Activated T-cell treated with anti-CD3 and anti-CD28 coated beads, Interleukin-2, amount 50 U/mL, for 1 hour (primary cell): ENCODE results near the gene IL25.
"Not testable (repeated sequence)": the region's sequence is repeated elsewhere in the genome, so short reads cannot be mapped to it uniquely, and the experiment has no call there.

ENCODE experiments used
- DNase-seq: peaks from one replicate; pipeline ENCODE4 v3.0.0-alpha.2; 2020

The IL25 gene

DNA sequence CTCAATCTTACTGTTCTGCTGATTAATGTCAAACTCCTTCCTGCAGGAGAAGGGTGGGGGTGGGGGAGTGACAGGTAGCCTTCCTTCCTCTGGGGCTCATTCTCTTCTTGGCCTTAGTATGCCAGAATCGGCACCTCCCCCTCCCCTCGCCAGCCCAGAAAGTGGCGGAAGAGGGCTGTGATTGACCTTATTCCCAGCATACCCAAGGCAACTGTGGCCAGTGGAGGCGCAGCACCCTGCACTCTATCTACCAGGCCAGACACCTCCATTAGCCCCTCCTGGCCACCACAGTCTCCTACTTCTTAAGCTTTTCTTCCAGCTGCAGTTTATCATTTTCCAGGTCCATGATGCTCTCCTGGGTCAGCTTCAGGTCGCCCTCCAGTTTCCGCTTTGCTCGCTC, 20.0 kb downstream of the IL25 start:
- no peak for DNase-seq

DNA sequence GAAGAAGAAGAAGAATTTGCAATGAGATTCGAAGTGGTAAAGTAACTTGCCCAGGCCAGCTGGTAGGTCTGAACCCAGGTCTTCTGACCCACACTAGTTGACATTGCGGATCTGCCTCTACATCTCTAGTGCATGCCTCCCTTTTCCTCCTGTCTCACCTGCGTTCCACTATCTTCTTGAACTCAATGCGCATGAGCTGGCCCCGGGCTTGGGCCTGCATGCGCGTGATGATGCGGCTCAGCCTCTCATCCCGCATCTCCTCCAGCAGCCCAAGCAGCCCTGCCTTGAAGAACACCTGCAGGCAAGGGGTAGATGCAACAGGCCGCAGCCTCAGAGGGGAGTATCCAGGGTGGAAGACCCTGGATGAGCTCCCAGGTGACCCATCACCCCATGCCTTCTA, 23.5 kb downstream of the IL25 start:
- no peak for DNase-seq

- DNase-seq = no peak
Measured at GRCh38 chr14:23396781-23397407, 24.3 kb downstream of the IL25 start.

- no peak for DNase-seq
Measured at GRCh38 chr14:23398348-23398747, 25.7 kb downstream of the IL25 start.

DNA sequence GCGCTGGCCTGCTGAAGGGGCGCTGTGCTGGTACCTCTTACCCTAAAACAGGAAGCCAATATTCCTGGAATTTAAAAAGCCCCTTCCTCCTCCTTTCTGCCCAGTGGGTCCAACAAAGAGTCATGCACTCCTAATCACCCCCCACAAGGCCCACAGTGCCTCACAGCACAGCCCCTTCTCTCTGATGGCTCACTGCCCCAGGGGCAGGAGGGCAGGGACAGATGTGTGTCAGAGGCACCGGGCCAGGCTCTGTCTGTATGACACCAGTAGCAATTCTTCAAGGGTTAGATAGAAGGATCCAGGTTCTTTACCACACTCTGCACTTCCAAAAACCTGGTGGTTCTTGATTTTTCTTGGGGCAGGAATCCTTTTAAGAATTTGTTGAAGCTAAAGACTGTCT, 26.5 kb downstream of the IL25 start:
- no peak for DNase-seq

GRCh38 chr14:23399591-23399990, 27.0 kb downstream of the IL25 start:
- no peak for DNase-seq

GRCh38 chr14:23400496-23401149, 28.0 kb downstream of the IL25 start:
- not testable (repeated sequence) for DNase-seq

DNA sequence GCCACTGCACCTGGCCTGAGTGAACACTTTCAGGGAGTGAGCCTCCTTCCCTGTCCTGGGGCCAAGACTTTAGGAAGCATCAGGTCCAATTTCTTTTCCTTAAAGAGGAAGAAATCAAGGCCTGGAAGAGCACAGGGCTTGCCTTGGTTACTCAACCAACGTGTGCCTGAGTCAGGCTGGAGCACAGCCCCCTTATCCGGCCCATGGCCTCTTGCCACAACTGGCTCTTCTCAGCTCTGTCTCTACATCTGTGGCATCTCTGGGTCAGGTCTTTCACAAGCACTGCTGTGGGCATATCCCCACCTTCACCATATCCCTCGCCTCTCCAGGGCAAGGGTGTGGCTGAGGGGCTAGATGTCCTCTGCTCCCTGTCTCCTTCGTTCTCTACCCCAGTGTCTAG, 28.7 kb downstream of the IL25 start:
- DNase-seq = no peak

GRCh38 chr14:23402296-23403138, 29.9 kb downstream of the IL25 start:
- DNase-seq = no peak

- no peak for DNase-seq
Measured at GRCh38 chr14:23403139-23403438, 30.5 kb downstream of the IL25 start.

GRCh38 chr14:23403908-23404307, 31.3 kb downstream of the IL25 start:
- no peak for DNase-seq

DNA sequence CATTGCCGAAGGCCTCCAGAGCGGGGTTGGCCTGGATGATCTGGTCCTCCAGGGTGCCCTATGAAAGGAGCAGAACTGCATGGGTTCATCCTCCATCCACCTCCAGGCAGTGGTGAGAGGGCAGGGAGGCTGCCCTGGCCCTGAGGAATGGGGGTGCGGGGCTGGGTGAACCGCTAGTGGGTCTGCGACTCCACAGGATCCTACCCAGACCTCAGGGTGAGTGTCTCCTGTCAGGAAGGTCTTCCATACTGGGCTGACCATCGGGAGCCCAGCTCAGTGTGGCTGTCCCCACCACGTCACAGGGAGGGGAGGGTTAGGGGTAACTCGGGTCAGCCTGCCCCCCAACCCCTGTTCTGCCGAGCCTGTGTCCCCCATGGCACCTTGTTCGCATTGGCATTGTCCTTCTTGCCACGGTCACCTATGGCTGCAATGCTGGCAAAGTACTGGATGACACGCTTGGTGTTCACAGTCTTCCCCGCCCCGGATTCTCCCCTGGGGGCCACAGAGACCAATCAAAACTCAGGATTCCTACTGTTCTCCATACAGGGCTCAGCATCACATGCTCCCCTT, 31.8 kb downstream of the IL25 start:
- no peak for DNase-seq

- no peak for DNase-seq
Measured at GRCh38 chr14:23405096-23405495, 32.5 kb downstream of the IL25 start.

DNA sequence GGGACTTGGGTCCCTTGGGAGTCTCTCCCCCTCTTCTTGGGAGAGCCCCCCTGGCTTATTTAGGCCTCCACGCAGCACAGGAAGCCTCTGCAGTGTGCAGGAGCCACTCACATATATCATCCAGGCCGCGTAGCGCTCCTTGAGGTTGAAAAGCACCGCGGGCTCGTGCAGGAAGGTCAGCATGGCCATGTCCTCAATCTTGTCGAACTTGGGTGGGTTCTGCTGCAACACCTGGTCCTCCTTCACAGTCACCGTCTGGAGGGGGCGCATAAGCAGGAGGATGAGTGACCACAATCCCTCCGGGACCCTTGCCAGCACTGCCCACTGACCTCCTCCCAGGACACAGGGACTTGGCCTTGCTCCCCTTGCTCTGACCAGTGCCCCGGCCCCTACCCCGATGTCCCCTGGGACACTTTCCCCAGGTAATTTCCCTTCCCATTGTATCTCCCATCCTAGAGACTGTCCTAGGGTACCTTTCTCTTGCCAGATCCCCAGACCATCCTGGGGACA, 33.0 kb downstream of the IL25 start:
- no peak for DNase-seq

DNA sequence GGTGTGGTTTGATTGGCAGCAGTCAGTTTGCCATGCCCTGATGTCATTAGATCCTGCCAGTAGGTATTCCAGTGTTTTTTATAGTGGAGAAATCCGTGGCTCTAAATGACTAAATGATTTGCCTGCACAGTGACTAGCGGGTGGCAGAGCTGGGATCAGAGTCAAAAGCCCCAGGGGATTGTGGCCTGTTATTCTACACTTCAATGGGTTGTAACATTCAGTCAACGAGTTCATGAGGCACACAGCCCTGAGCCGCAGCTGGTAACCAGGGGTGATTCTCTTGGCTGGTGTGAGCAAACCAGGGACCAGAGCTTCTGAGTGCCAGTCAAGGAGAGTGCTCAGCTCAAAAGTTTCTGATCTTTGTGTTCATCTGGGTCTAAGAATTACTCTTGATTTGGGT, 33.6 kb downstream of the IL25 start:
- DNase-seq = no peak

DNA sequence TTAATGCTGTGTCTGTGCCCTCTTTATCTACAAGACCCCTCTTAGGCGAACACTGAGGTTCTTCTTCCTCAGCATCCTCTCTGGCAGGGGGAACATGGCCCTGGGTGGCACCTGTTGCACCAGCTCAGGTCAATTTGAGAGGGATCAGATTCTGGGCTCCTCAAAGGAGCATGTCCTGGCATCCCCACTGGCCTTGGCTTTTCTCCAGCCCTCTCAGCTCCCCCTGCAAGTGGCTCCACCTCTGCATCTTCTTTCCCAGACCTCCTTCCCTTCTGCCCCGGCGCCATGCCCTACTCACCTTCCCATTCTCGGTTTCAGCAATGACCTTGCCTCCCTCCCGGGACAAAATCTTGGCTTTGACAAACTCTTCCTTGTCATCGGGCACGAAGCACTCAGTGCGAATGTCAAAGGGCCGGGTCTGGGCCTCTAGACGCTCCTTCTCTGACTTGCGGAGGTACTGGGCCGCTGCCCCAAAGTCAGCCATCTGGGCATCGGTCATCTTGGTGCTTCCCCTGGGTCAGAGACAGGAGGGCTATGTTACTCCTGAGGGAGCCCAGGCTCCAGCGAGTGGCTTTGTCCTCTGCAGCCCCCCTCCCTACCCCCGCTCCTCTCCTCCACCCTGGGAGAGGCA, 34.2 kb downstream of the IL25 start:
- DNase-seq = no peak

GRCh38 chr14:23407516-23408306, 35.1 kb downstream of the IL25 start, which contains the start of gene MYH6:
Gene MYH6, minus strand, starts transcription at chr14:23408273. Its CDS starts 1,050 bp downstream, at chr14:23407223.
- no peak for DNase-seq

- no peak for DNase-seq
Measured at GRCh38 chr14:23408307-23408630, 35.7 kb downstream of the IL25 start.

- DNase-seq = no peak
Measured at GRCh38 chr14:23409475-23409874, 36.9 kb downstream of the IL25 start.

- DNase-seq = no peak
Measured at GRCh38 chr14:23409966-23410635, 37.5 kb downstream of the IL25 start.
